HEK293 (cell line): ENCODE measurements around the gene TMEM267.

Experiments
- CTCF ChIA-PET: fragments of 350-600 bp; formaldehyde crosslinking; extraction: SDS; loops from one replicate; lab custom pipeline; 2021; ENCODE audit warnings: antibody characterized with exemption; lab: Yijun Ruan, JAX
- POLR2A ChIA-PET: fragments of 300-600 bp; formaldehyde crosslinking; extraction: SDS; loops from one replicate; lab custom pipeline; 2020; ENCODE audit warnings: antibody characterized with exemption, inconsistent platforms; lab: Yijun Ruan, JAX
- H3K27ac ChIP-seq: fragments of 200-500 bp; sonication (Bioruptor generic); 2 replicates; pipeline ENCODE4 v1.5.1; 2014; ENCODE audit warnings: low read depth, low read length, control low read depth, inconsistent platforms; ENCODE audit errors: extremely low read depth
- H3K36me3 ChIP-seq, 2 experiments: fragments of 200-500 bp in 1 of 2; sonication (Bioruptor generic) in 1 of 2; 1 replicate in 1 of 2; 2 replicates in 1 of 2; pipeline ENCODE4 v1.5.1; 2014 to 2017; ENCODE audit warnings: inconsistent platforms in 2 of 2, low read length in 2 of 2; ENCODE audit not compliant: control insufficient read depth in 2 of 2, insufficient read depth in 1 of 2
- H3K4me1 ChIP-seq: fragments of 200-500 bp; sonication (Bioruptor generic); 2 replicates; pipeline ENCODE4 v1.5.1; 2014; ENCODE audit warnings: mild to moderate bottlenecking, low read length, inconsistent platforms; ENCODE audit not compliant: control insufficient read depth, insufficient read depth
- H3K4me3 ChIP-seq: 2 replicates; pipeline ENCODE4 v1.5.1; 2011; ENCODE audit warnings: low read depth, mild to moderate bottlenecking, control low read depth, low read length, moderate library complexity
- H3K9me3 ChIP-seq: fragments of 200-500 bp; sonication (Bioruptor generic); 2 replicates; pipeline ENCODE4 v1.5.1; 2014; ENCODE audit warnings: low read depth, low read length, inconsistent platforms; ENCODE audit not compliant: control insufficient read depth, insufficient read depth
- GLIS1 ChIP-seq: fragments of 450-650 bp; formaldehyde crosslinking; IDR thresholded peaks from 2 replicates; pipeline ENCODE4 v1.5.1; 2016; ENCODE audit warnings: missing biosample characterization, missing genetic modification characterization
- ZIC2 ChIP-seq: fragments of 450-650 bp; formaldehyde crosslinking; IDR thresholded peaks from 2 replicates; pipeline ENCODE4 v1.5.1; 2016; ENCODE audit warnings: missing biosample characterization, missing genetic modification characterization
- ZNF221 ChIP-seq: fragments of 450-650 bp; formaldehyde crosslinking; IDR thresholded peaks from 2 replicates; pipeline ENCODE4 v1.5.1; 2017; ENCODE audit warnings: missing biosample characterization, missing genetic modification characterization, borderline replicate concordance
- ZNF37A ChIP-seq: fragments of 450-650 bp; IDR thresholded peaks from 2 replicates; pipeline ENCODE4 v1.5.1; 2018; ENCODE audit warnings: missing biosample characterization, missing genetic modification characterization
- ZNF561 ChIP-seq: fragments of 450-650 bp; IDR thresholded peaks from 2 replicates; pipeline ENCODE4 v1.5.1; 2018; ENCODE audit warnings: missing biosample characterization, missing genetic modification characterization, borderline replicate concordance
- ZSCAN16 ChIP-seq: fragments of 450-650 bp; formaldehyde crosslinking; IDR thresholded peaks from 2 replicates; pipeline ENCODE4 v1.5.1; 2016; ENCODE audit warnings: missing biosample characterization, missing genetic modification characterization
- TF ChIP-seq, protein P1 (sequence below): fragments of 450-650 bp; formaldehyde crosslinking; IDR thresholded peaks from 2 replicates; pipeline ENCODE4 v1.5.1; 2017; ENCODE audit warnings: missing biosample characterization, missing genetic modification characterization
- TF ChIP-seq, protein P2 (sequence below): fragments of 450-650 bp; formaldehyde crosslinking; IDR thresholded peaks from 2 replicates; pipeline ENCODE4 v1.5.1; 2016; ENCODE audit warnings: missing biosample characterization, missing genetic modification characterization
- TF ChIP-seq, protein P3 (sequence below): fragments of 450-650 bp; formaldehyde crosslinking; IDR thresholded peaks from 2 replicates; pipeline ENCODE4 v1.5.1; 2017; ENCODE audit warnings: missing biosample characterization, missing genetic modification characterization
- TF ChIP-seq, protein P4 (sequence below): fragments of 450-650 bp; formaldehyde crosslinking; optimal IDR thresholded peaks from 2 replicates; pipeline ENCODE3; 2016; ENCODE audit warnings: missing biosample characterization, mild to moderate bottlenecking, missing genetic modification characterization
- TF ChIP-seq, protein P5 (sequence below): fragments of 450-650 bp; formaldehyde crosslinking; IDR thresholded peaks from 2 replicates; pipeline ENCODE4 v1.5.1; 2016; ENCODE audit warnings: missing biosample characterization, missing genetic modification characterization
- TF ChIP-seq, protein P6 (sequence below): sonication (generic); formaldehyde crosslinking; IDR thresholded peaks from 2 replicates; pipeline ENCODE4 v1.8.1; 2022; ENCODE audit warnings: mild to moderate bottlenecking, moderate library complexity, missing genetic modification reagents
- TF ChIP-seq, protein P7 (sequence below): fragments of 450-650 bp; IDR thresholded peaks from 2 replicates; pipeline ENCODE4 v1.5.1; 2018; ENCODE audit warnings: missing biosample characterization, missing genetic modification characterization

Gene TMEM267

DNA sequence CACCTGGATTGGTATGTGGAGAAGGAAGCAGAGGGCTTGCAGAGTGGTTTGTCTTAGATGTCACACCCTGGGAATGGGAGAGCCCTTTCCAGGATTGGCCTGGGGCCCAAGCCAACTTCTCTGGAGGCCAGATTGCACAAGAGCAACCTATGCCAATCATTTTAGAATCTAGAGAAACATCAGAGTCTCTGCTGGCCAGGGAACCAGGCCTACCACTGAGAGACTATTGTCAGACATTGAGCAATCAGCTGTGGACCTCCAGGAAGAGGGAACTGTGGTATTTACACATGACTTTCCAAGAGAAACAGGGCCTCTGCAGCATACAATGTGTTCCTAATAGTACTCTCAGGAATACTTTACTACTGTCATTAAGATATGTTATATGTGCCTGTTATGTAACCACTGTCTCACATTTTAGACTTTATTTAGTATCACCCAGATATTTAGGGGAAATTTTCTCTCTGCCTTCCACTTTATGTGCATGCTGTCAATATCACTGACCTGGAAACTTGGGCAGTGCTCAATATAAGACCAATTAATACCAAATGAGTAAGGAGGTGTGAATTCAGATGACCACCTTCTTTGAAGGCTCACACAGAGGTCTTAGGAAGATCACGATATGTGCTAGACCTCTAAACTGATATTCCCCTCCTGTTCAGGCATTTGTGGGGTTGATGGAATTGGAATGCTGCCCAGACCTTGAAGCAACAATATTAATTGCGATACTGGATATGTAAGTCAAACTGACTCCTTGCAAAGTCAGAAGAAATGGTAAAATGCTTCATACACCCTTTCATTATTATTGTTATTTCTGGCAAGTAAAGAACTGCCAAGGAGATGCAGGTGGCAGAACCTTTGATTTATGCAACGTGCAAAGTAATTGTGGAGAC, 50.9 kb downstream of the TMEM267 start:
- Histone ChIP-seq H3K27ac (no peak overlapping the region), H3K4me3 (no peak overlapping the region), H3K9me3 (no peaks in the 10 kb centered on the region), H3K36me3 (no peaks in the 10 kb centered on the region), H3K4me1 (peaks cover 12% of the 10 kb centered on the region)
- CTCF ChIA-PET = no interaction called here
- POLR2A ChIA-PET = interaction anchor here (0.6 kb wide), 1 partner anchor 9 kb away, joined by 3 read pairs; no protein-coding TSS in a partner anchor
- TF ChIP-seq, protein P1, sequence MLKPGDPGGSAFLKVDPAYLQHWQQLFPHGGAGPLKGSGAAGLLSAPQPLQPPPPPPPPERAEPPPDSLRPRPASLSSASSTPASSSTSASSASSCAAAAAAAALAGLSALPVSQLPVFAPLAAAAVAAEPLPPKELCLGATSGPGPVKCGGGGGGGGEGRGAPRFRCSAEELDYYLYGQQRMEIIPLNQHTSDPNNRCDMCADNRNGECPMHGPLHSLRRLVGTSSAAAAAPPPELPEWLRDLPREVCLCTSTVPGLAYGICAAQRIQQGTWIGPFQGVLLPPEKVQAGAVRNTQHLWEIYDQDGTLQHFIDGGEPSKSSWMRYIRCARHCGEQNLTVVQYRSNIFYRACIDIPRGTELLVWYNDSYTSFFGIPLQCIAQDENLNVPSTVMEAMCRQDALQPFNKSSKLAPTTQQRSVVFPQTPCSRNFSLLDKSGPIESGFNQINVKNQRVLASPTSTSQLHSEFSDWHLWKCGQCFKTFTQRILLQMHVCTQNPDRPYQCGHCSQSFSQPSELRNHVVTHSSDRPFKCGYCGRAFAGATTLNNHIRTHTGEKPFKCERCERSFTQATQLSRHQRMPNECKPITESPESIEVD = peak; percentile 32; the same call in 1 of the 2 replicates
- TF ChIP-seq ZSCAN16 (no peak), ZNF561 (tag by site-specific recombination) (peak; percentile 53; the same call in 1 of the 2 replicates), ZIC2 (peak; percentile 94), ZNF37A (tag by site-specific recombination) (no peak), ZNF221 (tag by site-specific recombination) (no peak), GLIS1 (tag by site-specific recombination) (peak; percentile 97)
- TF ChIP-seq, protein P2, sequence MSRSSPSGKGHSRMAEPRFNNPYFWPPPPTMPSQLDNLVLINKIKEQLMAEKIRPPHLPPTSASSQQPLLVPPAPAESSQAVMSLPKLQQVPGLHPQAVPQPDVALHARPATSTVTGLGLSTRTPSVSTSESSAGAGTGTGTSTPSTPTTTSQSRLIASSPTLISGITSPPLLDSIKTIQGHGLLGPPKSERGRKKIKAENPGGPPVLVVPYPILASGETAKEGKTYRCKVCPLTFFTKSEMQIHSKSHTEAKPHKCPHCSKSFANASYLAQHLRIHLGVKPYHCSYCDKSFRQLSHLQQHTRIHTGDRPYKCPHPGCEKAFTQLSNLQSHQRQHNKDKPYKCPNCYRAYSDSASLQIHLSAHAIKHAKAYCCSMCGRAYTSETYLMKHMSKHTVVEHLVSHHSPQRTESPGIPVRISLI = no peak
- TF ChIP-seq, protein P3, sequence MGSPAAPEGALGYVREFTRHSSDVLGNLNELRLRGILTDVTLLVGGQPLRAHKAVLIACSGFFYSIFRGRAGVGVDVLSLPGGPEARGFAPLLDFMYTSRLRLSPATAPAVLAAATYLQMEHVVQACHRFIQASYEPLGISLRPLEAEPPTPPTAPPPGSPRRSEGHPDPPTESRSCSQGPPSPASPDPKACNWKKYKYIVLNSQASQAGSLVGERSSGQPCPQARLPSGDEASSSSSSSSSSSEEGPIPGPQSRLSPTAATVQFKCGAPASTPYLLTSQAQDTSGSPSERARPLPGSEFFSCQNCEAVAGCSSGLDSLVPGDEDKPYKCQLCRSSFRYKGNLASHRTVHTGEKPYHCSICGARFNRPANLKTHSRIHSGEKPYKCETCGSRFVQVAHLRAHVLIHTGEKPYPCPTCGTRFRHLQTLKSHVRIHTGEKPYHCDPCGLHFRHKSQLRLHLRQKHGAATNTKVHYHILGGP (tag by site-specific recombination) = peak; percentile 47; the same call in 1 of the 2 replicates
- TF ChIP-seq, protein P4, sequence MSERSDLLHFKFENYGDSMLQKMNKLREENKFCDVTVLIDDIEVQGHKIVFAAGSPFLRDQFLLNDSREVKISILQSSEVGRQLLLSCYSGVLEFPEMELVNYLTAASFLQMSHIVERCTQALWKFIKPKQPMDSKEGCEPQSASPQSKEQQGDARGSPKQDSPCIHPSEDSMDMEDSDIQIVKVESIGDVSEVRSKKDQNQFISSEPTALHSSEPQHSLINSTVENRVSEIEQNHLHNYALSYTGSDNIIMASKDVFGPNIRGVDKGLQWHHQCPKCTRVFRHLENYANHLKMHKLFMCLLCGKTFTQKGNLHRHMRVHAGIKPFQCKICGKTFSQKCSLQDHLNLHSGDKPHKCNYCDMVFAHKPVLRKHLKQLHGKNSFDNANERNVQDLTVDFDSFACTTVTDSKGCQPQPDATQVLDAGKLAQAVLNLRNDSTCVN = no peak
- TF ChIP-seq, protein P5, sequence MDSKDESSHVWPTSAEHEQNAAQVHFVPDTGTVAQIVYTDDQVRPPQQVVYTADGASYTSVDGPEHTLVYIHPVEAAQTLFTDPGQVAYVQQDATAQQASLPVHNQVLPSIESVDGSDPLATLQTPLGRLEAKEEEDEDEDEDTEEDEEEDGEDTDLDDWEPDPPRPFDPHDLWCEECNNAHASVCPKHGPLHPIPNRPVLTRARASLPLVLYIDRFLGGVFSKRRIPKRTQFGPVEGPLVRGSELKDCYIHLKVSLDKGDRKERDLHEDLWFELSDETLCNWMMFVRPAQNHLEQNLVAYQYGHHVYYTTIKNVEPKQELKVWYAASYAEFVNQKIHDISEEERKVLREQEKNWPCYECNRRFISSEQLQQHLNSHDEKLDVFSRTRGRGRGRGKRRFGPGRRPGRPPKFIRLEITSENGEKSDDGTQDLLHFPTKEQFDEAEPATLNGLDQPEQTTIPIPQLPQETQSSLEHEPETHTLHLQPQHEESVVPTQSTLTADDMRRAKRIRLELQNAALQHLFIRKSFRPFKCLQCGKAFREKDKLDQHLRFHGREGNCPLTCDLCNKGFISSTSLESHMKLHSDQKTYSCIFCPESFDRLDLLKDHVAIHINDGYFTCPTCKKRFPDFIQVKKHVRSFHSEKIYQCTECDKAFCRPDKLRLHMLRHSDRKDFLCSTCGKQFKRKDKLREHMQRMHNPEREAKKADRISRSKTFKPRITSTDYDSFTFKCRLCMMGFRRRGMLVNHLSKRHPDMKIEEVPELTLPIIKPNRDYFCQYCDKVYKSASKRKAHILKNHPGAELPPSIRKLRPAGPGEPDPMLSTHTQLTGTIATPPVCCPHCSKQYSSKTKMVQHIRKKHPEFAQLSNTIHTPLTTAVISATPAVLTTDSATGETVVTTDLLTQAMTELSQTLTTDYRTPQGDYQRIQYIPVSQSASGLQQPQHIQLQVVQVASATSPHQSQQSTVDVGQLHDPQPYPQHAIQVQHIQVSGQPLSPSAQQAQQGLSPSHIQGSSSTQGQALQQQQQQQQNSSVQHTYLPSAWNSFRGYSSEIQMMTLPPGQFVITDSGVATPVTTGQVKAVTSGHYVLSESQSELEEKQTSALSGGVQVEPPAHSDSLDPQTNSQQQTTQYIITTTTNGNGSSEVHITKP (tag by site-specific recombination) = peak; percentile 75
- TF ChIP-seq, protein P6, sequence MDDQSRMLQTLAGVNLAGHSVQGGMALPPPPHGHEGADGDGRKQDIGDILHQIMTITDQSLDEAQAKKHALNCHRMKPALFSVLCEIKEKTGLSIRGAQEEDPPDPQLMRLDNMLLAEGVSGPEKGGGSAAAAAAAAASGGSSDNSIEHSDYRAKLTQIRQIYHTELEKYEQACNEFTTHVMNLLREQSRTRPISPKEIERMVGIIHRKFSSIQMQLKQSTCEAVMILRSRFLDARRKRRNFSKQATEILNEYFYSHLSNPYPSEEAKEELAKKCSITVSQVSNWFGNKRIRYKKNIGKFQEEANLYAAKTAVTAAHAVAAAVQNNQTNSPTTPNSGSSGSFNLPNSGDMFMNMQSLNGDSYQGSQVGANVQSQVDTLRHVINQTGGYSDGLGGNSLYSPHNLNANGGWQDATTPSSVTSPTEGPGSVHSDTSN (CRISPR knock-in tag) = no peak
- TF ChIP-seq, protein P7, sequence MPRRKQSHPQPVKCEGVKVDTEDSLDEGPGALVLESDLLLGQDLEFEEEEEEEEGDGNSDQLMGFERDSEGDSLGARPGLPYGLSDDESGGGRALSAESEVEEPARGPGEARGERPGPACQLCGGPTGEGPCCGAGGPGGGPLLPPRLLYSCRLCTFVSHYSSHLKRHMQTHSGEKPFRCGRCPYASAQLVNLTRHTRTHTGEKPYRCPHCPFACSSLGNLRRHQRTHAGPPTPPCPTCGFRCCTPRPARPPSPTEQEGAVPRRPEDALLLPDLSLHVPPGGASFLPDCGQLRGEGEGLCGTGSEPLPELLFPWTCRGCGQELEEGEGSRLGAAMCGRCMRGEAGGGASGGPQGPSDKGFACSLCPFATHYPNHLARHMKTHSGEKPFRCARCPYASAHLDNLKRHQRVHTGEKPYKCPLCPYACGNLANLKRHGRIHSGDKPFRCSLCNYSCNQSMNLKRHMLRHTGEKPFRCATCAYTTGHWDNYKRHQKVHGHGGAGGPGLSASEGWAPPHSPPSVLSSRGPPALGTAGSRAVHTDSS (tag by site-specific recombination) = no peak
